B cell (primary cell): Measurements from ENCODE around the gene GIGYF1.

Experiments used
- CTCF ChIP-seq: fragments of 200-600 bp; IDR thresholded peaks from one replicate; pipeline ENCODE4 v1.8.0; 2022; ENCODE audit warnings: antibody characterized with exemption, mild to moderate bottlenecking
- EZH2 ChIP-seq: IDR thresholded peaks from 2 replicates; pipeline ENCODE4 v1.6.1; 2012; ENCODE audit warnings: borderline replicate concordance, low read depth, mild to moderate bottlenecking, moderate library complexity, low read length; ENCODE audit not compliant: insufficient read depth, poor library complexity, severe bottlenecking

GRCh38 chr7:100681491-100682227, 12.4 kb downstream of the GIGYF1 start:
- no peak for TF ChIP-seq CTCF
- TF ChIP-seq EZH2, result no peak
